ENCODE data around the gene USP7.
"Not testable (repeated sequence)": the region's sequence is repeated elsewhere in the genome, so short reads cannot be mapped to it uniquely, and the experiment has no call there.

USP7 gene

DNA sequence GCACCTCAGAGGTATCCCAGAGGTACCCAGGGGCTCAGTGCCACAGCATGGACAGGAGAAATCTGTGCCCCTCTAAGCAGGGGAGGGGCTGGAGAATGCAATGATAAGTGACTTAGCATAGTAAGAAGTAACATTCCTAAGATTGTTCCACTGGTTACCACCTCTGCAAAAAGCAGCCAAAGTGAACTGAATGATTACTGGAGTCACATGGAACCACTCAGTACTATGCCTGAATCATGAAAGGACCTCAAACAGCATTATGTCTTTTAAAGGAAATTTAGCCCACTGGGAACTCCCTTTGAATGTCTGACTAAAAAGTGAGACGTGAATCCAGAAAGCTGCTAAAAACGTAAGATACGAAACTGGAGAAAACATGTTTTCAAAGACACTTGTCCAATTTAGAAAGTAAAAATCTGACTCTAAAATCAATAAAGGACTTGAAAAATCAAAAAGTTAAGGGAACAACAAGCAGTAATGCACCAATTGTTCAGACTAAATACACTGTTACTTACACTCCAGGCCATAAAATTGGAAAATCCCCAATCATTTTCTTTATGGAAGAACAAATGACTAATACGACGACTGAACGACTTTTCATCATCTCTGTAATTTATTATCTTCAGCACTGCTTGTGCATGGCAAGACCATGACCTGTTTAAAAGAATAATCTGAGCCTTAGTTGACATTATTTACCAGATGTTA, 42.9 kb downstream of the USP7 start:
- DNase-seq = no peak

DNA sequence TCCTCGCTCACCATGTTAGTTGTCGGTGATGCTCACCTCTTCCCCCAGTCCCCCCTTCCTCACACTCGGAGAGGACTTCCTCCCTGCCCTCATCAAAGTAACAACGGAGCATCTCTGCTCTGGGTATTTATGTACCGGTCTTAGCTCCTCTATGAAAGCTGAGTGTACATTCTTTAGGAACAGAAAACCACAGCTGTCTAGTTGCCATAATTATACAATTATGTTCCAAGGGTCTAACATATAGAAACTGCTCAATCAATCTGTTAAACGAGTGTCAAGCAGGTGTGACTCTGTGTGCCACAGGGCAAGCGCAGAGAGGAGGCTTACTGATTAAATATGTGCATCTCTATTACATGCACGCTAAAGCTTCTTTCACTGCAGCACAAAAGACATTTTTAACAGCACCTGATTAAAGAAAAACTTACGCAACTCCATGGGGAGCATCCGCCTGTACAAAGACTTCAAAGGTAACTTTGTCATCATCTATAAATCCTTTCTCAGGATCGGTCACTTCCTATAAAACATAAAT, 43.7 kb downstream of the USP7 start:
- DNase-seq = no peak

DNA sequence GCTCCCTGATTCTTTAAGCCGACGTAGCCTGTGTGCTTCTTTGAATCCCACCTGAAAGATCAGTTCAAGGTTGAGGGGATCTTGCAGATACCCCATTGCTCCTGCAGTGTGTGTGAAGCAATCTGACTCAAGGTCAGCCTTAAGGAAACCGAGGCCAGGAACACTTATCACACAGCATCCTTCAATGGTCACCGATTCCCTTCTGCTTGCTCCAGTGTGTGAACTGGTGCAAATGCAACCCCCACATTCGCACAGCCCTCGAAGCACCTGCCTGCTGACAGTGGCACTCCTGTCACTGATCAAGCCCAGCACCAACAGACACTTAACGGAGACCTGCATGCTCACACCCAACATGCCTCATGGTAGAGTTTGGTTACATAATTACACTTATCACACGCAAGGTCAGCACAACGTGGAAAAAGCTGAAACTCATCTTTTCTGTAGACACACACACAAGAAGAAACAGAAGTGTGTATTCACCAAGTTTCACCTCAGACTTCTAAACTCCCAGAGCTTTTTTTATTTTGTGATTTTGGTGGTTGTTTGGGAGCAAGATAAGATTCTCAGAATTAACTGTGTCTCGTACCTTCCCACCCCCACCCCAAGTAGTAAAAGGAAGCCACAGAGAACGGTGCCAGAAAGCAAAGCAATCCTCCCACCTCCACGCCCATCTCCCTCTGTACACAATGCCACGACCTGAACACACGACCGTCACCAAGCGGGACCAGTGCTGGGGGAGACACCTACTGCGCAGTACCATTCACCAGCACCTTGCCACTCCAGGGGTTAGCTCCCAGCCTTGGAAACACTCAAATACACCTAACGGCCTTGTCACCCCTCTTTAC, 44.4 kb downstream of the USP7 start:
- no peak for DNase-seq

DNA sequence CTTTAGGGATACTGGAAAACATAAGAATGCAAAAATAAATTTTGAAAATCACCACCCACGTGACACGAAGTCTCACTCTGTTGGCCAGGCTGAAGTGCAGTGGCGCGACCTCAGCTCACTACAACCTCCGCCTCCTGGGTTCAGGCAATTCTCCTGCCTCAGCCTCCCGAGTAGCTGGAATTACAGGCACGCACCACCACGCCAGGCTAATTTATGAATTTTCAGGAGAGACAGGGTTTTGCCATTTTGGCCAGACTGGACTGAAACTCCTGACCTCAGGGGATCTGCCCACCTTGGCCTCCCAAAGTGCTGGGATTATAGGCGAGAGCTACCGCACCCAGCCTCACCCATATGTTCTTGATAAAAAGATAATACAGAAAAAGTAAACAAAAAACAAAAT, 46.4 kb downstream of the USP7 start:
- not testable (repeated sequence) for DNase-seq

DNA sequence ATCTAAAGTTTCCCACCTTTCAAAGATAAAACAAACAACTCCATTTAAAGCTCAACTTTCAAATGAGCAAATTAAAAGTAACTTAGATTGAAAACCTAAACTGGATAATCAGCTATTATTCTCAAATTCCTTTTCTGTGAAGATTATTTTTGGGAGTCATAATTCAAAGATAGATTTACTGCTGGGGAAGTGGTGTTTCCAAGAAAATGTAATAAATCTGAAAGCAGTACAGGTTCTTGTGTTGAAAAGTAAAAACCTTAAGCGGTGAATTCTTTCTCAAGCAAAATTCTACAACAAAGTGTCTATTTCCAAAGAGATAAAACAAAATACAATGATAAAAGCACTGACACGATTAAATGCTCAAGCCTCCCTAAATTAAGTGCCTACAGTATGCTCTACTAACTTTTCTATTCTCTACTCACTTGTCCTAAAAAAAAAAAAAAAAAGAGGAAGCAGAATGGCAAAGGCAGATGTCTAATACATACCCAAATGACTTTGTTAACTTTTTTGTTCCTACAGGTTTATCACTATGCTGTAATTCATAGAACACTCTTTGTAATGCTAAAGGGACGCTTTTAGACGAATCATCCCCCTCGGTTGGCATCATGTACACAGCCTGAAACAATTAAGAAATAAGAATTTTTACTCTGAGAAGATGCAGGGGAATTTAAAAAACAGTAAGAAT, 47.0 kb downstream of the USP7 start:
- no peak for DNase-seq

DNA sequence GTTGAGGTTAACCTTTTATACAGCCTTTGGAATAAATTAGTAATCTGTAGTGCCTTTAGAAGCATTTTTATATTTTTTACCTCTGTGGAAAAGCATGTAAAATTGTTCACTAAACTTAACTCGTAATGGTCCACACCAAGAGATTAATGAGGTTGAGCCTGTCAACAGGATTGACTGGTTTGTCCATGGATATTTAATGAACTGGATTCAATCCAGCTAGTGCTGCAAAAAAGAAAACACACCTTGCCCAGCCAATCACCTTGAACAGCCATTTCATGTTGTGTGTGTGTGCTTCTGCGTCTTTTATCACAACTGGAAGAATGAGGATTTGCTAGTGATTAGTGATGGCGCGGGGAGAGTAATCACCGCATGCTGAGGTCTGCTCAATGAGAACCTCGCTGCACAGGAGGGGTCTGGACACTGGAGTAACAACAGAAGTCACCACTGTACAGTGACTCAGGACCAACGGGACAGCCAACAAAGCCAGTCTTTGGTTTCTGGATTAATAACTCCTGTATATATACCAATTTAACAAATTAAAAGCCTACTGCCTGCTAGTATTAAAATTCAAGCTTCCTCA, 47.9 kb downstream of the USP7 start:
- DNase-seq = no peak

DNA sequence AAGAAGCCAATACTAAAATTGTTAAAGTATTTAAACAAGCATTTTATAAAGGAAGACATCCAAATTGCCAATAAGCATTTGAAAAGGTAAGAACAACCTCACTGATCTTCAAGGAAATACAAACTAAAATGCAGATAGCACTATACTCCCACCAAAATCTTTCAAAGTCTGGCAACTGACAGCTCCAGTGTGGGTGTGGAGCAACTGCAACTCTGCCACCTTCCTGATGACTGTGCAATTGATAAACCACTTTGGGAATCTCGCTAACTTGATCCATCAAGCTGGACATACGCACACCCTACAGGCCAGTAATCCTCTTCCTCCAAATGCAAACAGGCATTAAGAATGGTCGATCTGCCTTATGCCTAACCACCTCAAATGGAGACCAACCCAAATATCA, 49.6 kb downstream of the USP7 start:
- DNase-seq = no peak

DNA sequence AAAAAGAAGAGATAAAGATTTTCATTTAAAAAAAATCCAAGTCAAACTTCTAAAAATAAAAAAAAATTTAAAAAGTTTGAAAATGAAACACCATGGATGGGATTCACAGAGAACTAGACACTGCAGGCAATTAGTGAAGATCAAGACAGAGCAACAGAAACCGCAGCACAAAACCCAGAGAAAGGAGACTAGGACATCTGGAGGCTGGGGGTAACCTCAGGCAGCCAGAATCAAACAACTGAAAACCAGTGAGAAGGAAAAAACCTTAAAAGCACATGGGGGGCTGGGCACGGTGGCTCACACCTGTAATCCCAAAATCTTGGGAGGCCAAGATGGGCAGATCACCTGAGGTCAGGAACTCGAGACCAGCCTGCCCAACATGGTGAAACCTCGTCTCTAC, 50.9 kb downstream of the USP7 start:
- DNase-seq = no peak

DNA sequence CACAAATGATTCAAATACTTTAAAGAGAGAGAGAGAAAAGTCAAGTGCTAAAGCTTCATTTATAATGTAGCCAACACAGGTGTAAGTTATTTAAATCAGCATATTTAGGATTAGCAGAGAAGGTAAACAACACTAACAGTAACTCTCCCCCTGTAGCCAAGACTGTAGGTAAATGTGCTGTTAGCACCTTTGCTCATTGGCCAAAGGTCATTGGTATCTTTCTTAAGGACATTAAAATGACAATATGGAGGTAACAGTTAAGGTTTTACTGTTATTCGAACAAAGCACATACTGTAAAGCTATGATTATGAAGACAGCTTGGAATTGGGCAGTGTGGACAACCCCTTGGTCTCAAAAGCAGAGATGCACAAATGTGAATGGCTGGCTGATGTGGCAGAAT, 52.9 kb downstream of the USP7 start:
- DNase-seq = no peak

DNA sequence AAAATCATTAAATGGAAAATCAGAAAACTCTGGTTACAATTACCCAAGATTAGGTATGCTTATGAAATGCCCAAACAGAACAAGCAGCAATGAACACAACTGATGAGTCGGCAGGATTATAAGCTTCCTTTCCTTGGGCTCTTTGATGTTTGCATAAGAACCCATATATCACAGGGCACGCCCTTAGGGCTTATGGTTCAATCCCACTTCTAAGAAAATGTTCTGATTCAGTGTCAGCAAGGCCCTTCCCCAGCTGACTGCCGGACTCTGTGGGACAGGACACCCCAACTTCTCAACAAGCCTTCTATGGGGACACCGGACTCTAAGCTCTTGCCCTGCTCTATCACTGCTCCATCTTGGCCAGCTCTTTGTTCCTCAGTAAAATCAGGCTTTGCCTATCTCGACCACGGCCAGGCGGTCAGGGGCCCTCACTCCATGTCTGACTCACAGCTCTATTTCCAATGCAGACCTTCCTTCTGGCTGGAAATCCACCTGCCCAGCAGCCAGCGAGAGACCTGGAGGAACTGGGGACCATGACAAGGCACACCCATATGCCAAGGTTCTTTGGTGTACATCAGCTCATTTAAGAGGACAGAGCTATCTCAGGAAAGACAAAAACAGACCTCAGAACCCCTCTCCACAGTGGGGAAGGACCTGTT, 54.8 kb downstream of the USP7 start:
- no peak for DNase-seq

DNA sequence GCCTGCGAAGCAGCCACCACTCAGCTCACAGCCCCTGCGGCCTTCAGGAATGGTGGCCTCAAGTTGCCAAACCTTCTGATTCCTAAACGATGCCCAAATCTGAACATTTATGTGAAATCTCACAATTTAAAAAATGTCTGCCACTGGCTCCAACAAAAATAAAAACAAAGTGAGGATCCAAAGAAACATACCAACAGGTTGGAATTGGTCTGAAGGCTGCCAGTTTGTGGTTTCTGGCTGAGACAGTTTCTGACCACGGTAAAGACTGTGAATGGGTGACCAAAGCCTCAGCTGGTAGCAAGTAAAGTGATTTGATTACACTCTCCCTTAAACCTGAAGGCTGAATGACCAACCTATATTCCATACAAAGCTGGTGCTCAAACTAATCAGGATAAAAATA, 56.6 kb downstream of the USP7 start:
- DNase-seq = no peak

DNA sequence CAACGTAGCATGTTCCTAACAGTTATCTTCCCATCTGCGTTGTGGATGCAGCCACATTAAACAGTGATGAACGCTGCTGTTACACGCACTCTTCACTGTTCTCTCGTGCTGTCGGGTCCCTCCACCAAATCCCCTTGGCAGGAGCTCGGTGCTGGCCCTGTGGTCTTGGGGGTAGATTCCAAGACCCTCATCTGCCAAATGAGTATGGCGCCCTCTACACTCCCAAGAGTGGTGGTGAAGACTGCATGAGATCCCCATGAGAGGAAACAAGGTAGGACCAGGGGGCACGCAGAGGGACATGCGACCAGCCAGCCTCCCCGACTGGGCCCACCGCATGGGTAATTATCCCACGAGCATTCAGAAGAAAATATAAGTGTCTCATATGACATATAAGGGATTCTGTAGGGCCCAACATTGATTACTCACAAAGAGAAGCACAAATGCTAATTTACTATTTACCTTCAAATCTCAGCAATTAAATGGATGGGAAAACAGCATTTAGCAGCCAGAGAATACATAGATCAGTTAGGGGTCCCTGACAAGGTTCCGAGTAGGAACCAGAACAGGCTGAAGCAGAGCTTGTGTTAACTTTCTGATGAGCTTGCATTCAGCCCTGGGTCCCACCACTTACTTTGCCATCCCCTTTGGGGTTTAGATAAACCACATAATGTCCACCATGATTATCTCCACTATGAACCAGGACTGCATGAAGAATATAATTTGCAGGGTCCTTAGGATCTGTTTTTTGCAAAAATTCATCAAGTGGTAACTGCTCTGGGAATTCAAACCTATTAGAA, 57.7 kb downstream of the USP7 start:
- no peak for DNase-seq

DNA sequence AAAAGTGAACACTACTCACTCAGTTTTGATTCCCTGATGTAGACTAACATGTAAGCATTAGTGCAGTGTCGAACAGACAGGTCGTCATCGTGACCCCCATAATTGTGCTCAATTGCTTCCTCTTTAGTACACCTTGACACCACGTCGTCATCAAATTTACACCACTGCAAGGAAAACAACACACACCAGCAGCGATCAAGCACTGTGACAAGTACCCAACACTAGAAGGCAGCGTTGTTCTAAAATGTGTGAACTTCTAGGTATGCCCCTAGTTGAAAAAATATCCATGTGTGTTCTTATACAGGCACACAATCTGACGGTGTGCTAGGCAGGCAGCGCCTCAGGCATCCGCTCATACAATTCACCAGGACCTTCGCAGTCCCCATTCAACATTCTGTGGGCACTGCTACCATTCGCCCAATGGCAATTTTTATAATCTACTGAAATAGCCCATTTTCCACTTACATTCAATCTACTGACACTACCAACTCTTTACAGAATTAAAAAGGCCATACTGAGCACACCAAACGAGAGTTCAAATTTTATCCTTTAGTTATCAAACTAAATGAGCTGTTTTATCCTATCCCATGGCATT, 58.4 kb downstream of the USP7 start:
- DNase-seq = peak in 1 of 2 experiments; percentile 10

DNA sequence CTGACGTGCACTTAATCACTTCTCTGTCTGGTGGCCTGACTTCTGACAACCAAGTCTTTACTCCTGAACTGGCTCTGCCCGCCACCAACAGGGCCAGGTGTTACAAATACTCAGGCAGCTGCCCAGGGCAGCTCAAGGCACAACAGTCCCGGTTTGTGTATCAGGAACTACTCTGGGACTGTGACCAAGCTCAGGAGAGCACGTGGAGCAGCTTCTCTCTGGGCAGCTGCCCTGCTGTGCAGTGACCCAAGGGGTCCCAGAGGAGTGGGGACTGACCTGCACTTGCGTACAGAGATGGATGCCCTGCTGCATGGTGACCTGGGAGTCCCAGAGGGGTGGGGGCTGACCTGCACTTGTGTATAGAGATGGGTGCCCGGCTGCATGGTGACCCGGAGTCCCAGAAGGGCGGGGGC, 59.7 kb downstream of the USP7 start:
- no peak for DNase-seq

DNA sequence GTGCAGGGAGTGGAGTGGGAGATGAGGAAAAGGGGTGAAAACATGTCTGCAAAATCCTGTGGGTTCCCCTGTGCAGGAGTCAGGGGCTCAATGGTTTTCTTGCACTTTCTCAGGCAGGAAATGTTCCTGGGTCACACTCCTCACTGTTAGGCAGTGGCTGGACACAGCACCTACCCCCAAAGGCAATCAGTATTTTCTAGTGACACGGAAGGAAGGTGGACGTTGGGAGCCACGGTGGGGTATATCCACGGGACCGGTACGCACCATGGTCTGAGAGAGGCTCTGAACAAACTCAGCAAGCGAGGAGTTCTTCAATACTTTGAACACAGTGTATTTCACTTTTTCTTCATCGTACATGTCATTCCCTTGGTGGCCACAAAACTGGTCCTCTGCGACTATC, 60.7 kb downstream of the USP7 start:
- DNase-seq = no peak

DNA sequence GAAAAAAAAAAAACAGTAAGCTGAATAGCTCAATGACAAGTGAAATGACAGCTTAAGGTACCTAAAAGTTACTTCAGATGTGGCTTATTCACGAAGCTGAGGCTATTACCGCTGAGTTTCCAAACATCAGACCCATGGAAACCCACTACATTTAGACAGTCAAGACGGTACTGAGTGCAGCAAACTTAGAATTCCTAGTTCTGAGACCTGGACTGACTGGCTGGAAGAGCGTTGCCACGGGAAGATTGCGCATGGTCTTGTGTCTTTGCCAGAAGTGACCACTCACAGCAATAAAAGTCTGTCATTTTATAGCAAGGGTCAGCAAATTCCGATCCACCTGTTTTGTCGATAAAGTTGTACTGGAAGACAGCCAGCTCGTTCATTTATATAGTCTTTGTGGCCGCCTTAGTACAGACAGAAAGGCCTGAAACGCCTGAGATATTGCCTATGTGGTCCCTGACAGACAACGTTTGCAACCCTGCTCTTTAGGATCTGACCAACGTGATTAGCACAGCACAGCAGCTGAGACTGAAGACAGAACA, 62.3 kb downstream of the USP7 start:
- DNase-seq = no peak

DNA sequence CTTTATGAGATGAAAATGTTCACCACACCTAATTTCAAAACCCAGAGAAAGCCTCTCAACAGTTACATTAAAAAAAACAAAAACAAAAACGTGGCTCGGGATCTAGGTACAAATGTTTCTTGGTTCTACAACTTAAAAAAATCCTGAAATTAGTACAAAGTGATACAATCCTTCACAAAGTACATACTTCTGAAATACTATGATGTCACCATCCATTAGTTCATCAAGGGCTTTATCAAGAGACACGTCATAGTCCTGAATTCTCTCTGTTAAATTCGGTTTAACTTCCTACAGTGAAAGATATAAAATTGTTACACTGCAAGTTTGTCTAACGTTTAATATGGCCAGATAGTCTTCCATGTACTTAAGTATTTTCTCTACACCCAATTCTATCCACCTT, 63.4 kb downstream of the USP7 start:
- DNase-seq = no peak

DNA sequence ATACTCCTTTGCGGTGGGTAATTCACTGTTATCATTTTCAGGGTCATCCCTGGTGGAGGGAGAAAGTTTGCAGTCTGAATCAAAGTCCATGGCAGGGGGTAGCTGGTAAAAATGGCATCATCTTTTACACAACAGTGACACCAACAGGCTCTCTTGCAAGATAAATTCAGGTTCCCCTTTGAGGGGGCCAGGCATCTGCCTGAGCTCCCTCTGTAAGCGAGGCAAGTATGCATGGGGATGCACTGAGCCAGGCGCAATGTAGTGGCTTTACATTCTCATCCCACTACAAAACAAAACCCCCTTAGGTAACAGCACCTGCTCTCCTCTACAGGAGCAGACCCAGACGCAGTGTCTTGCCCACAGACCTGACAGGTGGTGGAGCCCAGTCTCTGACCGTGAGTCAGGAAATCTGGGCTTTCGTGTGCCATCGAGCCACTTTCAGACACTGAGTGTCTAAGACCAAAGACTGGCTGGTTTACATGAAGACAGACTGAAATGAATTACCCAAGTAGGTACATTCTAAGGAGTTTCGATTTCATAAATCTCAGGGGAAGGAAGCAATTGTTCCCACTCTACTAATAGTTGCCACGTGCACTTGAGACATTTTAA, 63.9 kb downstream of the USP7 start:
- DNase-seq = no peak

DNA sequence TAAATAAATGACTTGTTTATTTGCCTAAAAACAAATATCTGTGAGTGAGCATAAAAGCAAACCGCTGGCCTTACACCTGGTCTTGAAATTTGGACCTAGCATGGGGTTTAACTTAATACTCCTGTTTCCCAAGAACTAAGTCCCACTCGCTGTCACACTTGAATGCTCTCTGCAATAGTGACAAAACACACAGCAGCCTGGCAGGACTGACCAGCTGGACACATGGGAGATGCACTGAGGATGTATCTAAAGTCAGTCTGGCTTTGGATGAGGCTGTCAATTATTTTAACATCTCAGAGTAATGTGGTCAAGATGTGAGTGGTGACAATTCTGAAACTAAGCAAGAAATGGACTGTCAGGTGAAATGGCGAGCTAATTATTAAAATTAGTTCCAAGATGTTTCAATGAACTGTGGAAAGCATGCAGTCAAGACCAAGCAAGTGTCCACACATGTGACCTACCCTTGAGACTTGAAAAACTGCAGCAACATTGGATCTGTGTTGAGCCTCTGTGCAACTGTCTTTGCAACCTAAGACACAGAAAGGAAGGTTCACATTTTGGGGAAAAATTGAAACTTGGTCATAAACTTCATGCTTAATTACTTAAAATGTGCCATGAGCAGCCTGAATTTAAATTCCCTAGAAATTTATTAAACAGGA, 64.9 kb downstream of the USP7 start:
- DNase-seq = no peak

DNA sequence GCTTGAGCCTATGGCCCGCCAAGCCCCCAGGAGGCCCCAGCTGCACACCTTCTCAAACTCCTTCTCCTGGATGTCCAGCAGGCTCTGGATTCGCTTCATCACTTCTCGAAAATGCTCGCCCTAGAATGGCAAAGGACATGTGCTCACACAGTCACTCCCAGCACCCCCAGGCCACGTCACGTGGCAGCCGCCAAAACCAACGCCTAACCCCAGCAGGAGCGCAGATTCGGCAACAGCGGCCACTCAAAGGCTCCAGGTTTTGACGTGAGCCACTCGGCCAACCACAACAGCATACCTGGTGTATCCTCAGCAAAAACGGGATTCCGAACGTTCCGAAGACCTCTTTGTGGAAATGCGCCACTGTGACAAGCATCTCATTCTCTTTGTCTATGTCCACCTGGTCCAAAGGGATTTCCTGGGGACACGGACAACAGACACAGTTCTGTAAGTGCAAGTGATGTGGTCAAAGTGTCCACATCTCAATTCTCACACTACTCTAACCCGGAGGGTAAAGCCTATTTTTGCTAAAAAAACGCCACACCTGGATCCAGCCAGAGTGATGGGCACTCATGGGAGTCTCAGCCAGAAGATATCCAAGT, 68.9 kb downstream of the USP7 start:
- no peak for DNase-seq

Measured in NCI-H446 (cell line).